Measurements from ENCODE around the gene CCDC50.

CCDC50 gene

GRCh38 chr3:191340351-191340750 is 11.2 kb downstream of the CCDC50 start:
- no peak overlapping the region for H3K27ac ChIP-seq
- no peak for TF ChIP-seq CTCF (conservative IDR thresholded peaks at IDR 0.05)
- TF ChIP-seq ZFX (IDR thresholded peaks at IDR 0.05): no peak

DNA sequence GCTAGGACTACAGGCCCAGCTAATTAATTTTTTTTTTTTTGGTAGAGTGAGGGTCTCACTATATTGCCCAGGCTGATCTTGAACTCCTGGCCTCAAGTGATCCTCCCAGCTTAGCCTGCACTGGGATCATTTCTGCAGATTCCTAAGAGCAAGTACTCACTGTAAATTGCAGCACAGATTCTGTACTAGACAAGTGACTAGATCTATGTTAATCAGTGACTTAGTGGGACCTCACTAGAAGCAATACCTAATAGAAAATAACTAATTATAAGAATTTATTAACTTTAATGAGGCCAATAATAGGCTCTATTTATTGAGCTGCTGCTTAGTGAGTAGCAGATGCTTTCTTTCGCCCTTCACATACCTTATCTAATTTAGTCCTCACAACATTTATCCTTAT is 11.8 kb downstream of the CCDC50 start:
- TF ChIP-seq CTCF (conservative IDR thresholded peaks at IDR 0.05): no peak
- TF ChIP-seq ZFX (IDR thresholded peaks at IDR 0.05): no peak
- H3K27ac ChIP-seq: no peak overlapping the region

- TF ChIP-seq ZFX (IDR thresholded peaks at IDR 0.05) (no peak), CTCF (conservative IDR thresholded peaks at IDR 0.05) (no peak)
- H3K27ac ChIP-seq: no peak overlapping the region
Observed at GRCh38 chr3:191342006-191342405, 12.8 kb downstream of the CCDC50 start.

DNA sequence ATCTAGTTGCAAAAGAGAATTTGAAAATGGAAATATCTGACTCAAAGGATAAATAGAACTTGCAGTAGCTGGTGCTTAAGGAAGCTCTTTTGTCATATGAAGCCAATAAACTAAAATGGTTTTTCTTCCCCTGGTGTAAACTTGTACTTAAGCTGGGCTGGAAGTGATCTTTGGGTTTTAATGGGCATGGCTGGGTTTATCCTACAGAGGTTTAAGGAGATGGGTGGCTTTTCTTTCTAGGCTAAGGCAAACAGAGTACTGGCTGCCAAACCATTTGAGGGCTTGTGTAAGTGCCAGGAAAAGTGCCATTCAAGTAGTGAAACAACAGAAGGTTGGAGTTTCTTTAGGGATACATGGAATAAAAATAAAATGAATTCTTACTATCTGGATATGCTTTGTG is 13.2 kb downstream of the CCDC50 start:
- H3K27ac ChIP-seq: no peak overlapping the region
- TF ChIP-seq ZFX (IDR thresholded peaks at IDR 0.05) (no peak), CTCF (conservative IDR thresholded peaks at IDR 0.05) (no peak)

- TF ChIP-seq CTCF (conservative IDR thresholded peaks at IDR 0.05): no peak
- TF ChIP-seq ZFX (IDR thresholded peaks at IDR 0.05): no peak
- H3K27ac ChIP-seq: no peak overlapping the region
Observed at GRCh38 chr3:191343115-191343514, 13.9 kb downstream of the CCDC50 start.

GRCh38 chr3:191343913-191344312 is 14.7 kb downstream of the CCDC50 start:
- no peak overlapping the region for H3K27ac ChIP-seq
- no peak for TF ChIP-seq ZFX (IDR thresholded peaks at IDR 0.05)
- TF ChIP-seq CTCF (conservative IDR thresholded peaks at IDR 0.05): no peak

GRCh38 chr3:191345334-191345733 is 16.1 kb downstream of the CCDC50 start:
- no peak overlapping the region for H3K27ac ChIP-seq
- no peak for TF ChIP-seq CTCF (conservative IDR thresholded peaks at IDR 0.05)
- TF ChIP-seq ZFX (IDR thresholded peaks at IDR 0.05): no peak

Measured in C4-2B (cell line).